Ramos (cell line): ENCODE results near the gene KIF18B.

ENCODE experiments used
- in situ Hi-C: fragments of 300-500 bp; cut with MboI; formaldehyde crosslinking; loops from one replicate; pipeline ENCODE4 v1.14.3; 2022; ENCODE audit warnings: low sequenced_read_pairs; ENCODE audit not compliant: unreplicated experiment

Gene KIF18B

DNA sequence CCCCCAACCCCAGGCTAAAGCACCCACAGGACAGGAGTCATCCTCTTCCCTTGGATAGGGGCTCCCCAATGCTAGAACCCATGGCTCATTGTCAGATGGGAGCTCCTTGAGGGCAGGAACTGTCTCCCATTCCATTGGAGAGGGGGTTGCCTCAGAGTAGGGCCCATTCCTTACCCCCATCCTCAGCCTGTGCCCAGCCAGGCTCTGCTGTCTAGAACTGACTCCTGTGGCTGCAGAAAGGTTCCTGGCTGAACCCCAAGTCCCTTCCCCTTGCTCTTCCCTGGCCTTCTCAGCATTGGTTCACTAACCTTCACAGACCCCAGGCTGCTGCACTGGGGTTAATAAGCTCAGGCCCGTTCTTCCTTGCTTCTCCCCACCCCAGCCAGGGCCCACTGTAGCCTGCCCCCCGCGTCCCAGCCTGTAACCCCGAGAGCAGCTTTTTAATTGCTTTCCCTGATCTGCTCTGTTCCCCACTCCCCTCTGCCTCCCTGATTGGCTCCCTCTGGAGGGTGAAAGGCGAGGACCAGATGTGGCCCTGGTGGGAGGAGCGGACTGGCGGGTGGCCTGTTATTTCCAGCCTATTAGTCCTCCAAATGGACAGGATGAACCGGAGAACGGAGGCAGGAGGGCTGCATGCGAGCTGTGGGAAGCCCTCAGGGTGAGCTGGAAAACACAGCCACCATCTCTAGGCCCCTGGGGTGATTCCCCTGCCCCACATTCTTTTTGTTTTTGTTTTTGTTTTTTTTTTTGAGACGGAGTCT lies 26.3 kb downstream of the KIF18B start:
- in situ Hi-C loops: no loop called here

DNA sequence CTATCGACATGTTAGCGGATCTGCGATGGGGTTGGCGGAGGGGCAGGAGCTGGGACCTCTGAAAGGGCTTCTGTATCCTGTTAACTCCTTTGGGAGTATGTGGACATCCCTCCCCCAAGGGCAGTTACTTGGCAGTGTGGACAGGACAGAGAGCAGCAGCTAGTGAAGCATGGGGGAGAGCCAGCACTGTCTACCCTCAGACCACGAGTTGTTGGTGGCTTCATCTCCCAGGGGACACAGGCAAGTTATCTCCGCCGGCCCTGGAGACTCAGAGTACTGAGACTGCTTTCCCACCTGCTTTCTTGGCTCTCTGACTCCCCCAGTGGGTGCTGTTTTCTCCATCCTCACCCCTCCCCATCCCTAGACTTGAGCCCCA lies 27.0 kb downstream of the KIF18B start:
- in situ Hi-C loops: no loop called here

DNA sequence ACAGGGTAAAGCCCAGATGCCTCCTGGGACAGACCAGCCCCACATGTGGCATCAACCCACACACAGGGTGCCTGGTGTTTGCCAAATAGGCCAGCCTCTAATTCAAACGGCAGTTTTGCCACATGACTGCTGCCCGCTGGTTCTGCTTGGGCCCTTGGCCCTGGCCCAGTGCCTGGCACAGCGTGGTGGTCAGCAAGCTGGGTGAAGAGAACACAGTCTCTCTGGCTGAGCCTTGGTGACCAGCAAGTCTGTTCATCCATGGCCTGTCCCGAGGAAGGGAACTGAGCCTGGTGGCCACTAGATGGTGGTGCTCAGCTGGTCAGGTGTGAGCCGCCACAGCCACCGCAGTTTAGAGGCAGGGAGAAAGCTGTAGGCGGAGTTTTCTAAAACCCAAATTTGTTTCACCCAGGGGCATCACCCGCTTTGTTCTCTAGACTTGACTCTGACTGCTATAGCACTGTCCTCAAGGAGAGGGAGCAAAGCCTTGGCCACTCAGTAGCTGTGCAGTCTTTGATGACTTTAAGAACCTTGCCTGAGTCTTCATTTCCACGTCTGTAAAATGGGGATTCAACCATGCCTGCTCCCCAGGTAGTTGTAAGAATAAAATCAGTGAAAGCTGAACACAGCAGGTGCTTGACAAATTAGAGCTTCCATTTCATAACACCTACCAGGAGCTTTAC lies 27.5 kb downstream of the KIF18B start:
- in situ Hi-C loops: loop anchor here (5.0 kb wide), 1 partner anchor 107 kb away; no protein-coding TSS in a partner anchor

DNA sequence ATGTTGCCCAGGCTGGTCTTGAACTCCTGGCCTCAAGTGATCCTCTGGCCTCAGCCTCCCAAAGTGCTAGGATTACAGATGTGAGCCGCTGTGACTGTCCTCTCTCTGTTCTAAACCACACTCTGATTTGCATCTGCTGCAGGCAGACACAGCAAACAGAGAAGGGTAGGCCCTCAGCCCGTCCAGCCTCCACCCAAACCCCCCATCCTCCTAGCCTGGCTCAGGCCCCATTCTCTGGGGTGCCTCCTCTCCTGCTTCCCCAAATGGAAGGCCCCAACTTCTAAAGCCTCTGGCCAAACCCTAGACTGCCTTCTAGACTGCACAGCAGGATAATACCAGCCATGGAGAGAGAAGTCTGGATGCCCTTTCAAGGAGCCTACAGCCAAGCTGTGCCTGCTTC lies 28.2 kb downstream of the KIF18B start:
- in situ Hi-C loops: loop anchor here (5.0 kb wide), 1 partner anchor 108 kb away; no protein-coding TSS in a partner anchor

DNA sequence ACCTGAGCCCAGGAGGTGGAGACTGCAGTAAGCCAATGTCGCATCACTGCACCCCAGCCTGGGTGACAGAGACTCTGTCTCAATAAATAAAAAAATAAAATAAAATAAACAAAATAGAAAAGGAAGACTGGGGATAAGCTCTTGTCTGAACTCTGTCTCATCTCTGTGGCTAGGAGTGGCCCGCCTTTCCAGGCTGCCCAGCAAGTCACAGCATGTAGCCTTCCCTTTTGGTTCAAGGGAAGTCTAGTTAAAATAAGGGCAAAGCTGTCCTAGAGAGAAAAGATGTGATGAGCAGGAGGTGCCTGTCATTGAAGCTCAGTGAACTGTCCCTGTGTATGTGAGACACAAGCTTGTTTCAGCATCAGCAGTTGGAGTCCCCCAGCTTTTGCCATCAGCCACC lies 29.6 kb downstream of the KIF18B start:
- in situ Hi-C loops: loop anchor here (5.0 kb wide), 1 partner anchor 109 kb away; no protein-coding TSS in a partner anchor

DNA sequence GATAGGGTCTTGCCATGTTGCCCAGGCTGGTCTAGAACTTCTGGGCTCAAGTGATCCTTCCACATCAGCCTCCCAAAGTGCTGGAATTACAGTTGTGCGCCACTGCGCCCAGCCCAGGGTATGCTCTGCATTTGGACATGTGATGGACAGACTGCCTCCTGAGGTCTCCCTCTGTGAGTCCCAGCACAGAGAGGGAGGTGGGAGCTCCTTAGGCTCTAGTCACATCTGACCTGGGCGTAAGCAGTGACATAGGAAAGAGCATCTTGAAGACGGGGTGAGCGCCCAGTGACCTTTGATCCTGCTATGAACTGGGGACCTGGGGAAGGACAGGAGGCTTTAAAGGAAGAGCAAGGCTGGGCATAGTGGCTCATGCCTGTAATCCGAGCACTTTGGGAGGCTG lies 30.1 kb downstream of the KIF18B start:
- in situ Hi-C loops: loop anchor here (5.0 kb wide), 1 partner anchor 110 kb away; no protein-coding TSS in a partner anchor

DNA sequence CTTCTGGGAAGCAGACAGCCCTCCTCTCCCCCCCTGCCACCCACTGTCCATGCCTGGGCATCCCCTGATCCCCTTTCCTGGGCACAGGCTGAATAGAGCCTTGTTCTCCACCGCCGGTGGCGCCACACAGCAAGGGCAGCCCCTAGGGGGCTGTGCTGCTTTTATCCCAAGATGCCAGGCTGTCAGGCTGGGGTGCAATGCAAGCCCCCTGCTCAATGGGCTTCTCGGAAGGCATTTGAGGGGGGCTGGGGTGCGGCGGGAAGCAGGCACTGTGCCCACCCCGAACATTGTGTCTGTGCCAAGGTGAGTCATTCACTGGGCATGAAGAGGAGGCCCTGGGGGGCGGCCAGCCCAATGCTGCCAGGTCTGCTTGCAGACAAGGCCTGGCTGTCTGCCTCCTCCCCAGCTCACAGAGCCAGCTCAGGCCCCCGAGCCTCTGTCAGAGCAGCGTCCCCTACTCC lies 30.8 kb downstream of the KIF18B start:
- in situ Hi-C loops: loop anchor here (5.0 kb wide), 1 partner anchor 110 kb away; no protein-coding TSS in a partner anchor

DNA sequence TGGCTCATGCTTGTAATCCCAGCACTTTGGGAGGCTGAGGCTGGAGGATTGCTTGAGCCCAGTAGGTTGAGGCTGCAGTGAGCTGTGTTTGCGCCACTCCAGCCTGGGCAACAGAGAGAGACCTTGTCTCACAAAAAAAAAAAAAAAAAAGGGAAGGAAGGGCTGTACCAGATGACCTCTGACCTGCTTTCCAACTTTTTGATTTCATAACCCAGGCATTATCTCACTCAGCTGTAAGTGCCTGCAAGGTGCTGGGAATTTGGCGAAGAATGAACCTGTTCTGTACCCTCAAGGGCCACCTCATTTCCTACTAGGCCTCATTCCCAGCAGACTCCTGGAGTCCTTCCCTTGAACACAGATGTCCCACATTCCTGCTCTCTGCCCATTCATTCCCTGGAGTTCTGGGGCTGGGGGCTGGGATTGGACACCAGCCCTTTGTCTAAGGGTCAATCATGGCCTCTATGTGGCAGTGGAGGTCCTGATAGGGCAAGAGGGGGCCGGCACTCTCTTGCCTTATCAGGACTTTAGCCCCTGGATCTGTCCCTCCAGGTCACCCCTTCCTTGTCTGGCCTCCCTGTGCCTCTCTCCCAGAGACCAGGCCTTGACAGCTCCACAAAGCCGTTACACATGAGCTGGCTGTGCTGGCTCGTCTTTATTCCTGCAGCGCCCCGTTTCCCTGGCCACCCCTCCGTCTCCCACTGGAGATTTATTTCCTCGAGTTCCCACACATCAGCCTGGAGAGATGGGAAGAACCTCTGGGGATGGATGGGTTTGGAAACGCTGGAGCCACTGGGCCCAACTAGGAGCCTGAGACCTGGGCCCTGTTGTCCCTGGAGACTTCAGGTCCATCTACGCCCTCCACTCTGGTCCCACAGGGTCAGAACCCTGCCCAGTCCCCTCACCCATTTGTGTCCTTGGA lies 31.5 kb downstream of the KIF18B start:
- in situ Hi-C loops: loop anchor here (5.0 kb wide), 1 partner anchor 111 kb away; no protein-coding TSS in a partner anchor

DNA sequence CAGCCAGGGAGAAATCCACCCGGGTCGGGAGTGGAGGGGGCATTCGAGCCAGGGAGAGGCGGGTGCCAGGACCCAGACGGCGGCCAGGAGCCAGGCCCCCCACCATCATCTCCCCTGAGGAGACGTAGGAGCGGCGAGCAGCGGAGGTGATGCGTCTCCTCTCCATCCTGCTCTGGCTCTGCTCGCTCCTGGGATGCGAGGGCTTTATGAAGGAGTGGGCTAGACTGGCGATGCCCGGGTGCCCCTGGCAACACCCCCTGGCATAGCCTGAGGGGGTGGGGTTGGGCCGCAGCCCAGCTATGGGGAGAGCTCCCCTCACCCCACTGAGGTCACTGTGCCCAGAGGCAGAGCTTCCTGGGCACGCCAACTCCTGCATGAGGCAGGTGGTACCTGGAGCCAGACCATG lies 32.2 kb downstream of the KIF18B start, which contains the start of gene GFAP:
GFAP (minus strand) TSS at position 180 of the 406 bp plus-strand sequence; CDS start at position 166, 14 bp downstream.
- in situ Hi-C loops: loop anchor here (5.0 kb wide), 1 partner anchor 112 kb away; no protein-coding TSS in a partner anchor

DNA sequence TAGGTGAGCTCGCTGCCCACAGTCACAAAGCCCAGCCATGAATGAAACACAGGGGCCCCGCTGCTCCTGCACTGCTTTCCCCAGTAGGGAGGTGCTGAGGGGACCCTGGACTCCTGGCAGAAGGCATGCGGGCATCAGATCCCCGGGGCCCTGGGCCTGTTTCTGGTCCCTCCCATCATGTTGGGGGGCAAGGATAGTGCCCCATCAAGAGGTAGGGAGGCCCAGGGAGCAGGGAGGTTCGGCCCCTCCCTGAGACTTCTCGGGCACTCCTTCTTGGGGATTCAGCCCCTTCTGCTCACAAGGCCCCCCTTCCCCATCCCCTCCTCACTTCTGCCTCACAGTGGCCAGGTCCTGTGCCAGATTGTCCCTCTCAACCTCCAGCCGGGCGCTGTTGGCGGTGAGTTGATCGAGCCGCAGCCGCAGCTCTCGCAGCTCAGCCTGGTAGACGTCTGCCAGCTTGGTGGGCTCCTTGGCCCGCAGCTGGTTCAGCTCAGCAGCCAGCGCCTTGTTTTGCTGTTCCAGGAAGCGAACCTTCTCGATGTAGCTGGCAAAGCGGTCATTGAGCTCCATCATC lies 32.8 kb downstream of the KIF18B start:
- in situ Hi-C loops: loop anchor here (5.0 kb wide), 1 partner anchor 113 kb away; no protein-coding TSS in a partner anchor

DNA sequence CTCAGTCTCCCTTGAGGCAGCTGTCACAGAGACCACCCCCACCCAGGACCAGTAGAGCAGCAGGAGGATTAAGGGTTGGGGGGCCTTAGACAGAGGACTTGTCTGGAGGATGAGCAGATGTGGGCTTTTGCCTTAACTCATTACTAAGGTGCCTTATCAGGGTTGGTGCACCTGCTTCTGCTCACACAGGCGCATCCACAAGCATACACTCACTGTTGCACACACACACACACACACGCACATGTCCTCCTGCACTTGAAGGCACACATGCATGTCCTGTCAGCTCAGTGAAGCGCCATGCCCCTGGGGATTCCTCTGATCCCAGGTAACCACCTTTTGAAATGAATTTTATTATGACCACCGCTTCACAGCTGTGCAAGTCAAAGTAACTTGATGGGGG lies 33.4 kb downstream of the KIF18B start:
- in situ Hi-C loops: no loop called here

DNA sequence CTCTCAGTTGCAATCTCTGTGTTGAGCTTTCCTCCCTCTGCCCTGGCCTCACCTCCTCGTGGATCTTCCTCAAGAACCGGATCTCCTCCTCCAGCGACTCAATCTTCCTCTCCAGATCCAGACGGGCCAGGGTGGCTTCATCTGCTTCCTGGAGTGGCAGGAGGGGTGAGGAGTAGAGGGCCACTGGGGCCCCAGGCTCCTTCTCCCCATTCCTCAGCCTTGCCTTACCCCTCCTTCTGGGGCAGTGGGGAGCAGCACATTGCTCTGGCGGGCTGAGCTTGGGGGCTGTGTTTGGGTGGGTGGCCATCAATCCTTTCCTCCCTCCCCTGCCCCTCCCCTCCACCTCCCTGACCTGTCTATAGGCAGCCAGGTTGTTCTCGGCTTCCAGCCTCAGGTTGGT lies 33.9 kb downstream of the KIF18B start:
- in situ Hi-C loops: no loop called here

DNA sequence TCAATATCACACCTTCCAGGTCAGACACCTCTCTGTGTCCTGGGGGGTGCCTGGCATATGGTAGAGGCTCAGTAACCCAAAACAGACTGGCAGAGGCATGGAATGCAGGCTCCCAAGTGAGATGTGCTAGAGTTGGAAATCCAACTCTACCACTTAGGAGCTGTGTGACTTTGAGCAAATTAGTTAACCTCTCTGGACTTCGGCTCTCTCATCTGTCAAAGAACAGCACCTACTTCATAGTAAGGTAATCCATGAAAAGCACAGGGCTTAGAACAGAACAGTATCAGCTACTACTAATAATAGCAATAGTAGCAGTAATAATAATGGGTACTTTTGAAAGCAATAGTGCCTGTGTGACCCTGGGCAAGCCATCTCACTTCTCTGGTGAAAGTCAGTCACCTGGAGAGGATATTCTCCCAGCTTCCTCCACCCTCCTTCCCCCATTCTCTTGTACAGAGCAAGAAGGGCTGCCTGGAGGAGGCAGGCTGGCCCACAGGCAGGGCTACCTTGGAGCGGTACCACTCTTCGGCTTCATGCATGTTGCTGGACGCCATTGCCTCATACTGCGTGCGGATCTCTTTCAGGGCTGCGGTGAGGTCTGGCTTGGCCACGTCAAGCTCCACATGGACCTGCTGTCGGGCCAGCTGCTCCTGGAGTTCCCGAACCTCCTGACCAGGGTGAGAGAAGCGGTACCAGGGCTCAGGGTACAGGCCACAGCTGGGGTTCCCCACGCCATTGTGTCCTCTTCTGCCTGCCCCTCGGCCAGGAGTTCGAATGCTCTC lies 34.6 kb downstream of the KIF18B start:
- in situ Hi-C loops: no loop called here

DNA sequence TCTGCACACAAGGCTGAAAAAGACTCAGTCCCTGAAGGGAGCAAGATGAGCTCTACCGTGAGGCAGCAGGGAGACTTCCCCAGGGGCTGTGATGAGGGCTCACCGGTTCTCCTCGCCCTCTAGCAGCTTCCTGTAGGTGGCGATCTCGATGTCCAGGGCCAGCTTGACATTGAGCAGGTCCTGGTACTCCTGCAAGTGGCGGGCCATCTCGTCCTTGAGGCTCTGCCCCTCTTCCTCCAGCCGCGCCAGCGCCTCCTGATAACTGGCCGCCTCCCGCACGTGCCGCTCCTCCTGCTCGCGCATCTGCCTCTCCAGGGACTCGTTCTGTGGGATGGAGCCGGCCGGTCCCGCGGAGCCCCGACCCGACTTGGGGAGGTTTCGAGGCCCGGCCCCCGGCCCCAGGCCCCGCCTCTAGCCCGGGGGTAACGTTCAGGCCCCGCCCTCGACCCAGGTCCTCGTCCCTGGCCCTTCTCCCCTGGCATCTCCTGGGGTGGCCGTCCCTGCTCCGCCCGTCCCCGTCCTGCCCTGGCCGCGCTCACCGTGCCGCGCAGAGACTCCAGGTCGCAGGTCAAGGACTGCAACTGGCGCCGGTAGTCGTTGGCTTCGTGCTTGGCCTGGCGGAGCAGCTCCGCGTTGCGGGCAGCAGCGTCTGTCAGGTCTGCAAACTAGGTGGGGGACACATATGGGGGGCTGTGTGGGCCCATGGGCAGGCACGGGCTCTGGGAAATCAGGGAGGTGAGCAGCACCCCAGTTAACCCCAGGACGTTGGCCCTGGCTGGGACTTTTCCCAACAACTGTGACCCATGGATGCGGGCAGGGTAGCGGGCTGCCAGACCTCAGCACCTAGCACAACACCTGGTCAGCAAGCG lies 36.2 kb downstream of the KIF18B start:
- in situ Hi-C loops: no loop called here

DNA sequence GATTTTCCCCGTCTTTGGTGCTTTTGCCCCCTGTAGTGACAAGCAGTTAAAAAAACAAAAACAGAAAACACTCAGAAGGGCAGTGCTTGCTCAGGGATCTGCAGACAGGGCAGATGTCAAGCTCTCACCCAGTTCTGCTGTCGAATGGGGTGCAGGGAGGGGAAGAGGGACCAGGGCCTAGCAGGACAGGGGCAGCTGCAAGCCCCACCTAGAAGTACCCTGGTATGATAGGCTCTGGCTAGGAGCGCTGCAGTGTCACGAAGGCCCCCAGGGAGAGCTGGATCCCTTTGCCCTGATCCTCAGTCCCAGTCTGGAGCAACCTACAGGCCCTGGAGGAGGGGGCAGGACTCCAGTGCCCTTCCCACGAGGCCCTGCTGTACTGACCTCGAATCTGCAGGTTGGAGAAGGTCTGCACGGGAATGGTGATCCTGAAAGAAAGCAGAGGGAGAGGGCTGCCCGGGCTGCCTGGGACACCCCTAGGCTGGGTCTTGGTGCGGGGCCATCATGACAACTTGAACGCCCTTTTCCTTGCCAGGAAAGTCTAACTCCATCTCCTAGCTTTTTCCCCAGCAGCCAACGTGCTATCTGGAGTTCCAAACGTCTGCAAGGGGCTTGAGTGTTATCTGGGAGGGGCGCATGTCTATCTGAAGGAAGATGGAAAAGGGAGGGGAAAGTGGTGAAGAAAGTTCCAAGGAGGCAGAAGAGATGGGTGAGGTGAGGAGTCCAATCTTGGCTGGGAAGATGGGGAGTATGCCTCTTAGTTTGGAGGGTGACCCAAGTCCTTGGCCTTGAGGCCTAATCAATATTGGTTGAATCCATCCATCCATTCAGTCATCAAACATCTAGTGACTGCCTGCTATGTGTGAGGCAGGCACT lies 37.1 kb downstream of the KIF18B start:
- in situ Hi-C loops: no loop called here

DNA sequence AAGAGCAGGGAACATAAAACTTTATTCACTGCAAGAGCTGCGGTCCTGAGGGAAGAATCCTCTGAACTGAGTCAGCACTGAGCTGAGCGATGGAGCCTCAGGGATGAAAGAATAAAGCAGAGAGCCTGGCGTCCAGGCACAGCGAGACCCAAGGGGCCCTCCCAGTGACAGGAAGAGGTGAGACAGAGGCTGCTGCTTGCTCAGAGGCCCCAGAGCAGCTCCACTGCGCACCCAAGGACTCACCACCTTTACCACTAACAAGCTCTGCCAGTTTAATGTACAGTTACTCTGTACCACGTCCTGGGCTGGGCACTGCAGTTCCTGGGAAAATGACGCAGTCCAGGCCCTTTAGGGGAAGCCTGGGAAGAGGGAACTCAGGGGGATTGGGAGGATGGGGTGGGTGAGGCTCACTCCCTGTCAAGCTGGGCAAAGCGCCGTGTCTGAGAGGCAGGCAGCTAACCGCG lies 37.9 kb downstream of the KIF18B start:
- in situ Hi-C loops: no loop called here

DNA sequence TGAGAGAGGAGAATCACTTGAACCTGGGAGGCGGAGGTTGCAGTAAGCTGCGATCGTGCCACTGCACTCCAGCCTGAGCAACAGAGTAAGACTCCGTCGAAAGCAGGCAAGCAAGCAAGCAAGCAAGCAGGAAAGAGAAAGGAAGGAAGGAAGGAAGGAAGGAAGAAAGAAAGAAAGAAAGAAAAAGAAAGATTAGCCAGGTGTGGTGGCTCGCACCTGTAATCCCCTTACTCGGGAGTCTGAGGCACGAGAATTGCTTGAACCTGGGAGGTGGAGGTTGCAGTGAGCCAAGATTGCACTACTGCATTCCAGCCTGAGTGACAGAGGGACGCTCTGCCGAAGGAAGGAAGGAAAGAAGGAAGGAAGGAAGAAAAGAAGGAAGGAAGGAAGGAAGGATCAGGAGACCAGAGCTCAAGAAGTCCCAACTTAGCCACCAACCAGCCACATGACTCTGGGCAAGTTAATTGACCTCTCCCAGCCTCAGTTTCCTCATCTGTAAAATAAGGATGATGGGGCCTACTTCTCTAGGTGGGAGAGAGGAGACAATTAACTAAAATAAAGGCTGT lies 38.7 kb downstream of the KIF18B start:
- in situ Hi-C loops: no loop called here
